HepG2 (cell line): Measurements from ENCODE around the gene CEP104. TPM values are rescaled to one million over a fixed set of nuclear protein-coding genes. Genes with fewer than 3 reads are reported as not detected.

Source experiments
- ARID2 ChIP-seq: sonication (generic); formaldehyde crosslinking; IDR thresholded peaks from 2 replicates; pipeline ENCODE4 v1.8.1; 2022; ENCODE audit warnings: mild to moderate bottlenecking, missing genetic modification reagents, borderline replicate concordance
- DDIT3 ChIP-seq: sonication (generic); formaldehyde crosslinking; IDR thresholded peaks from 2 replicates; pipeline ENCODE4 v1.4.0; 2020; ENCODE audit warnings: mild to moderate bottlenecking, missing genetic modification reagents
- FLYWCH1 ChIP-seq: sonication (generic); formaldehyde crosslinking; IDR thresholded peaks from 2 replicates; pipeline ENCODE4 v1.8.1; 2023; ENCODE audit warnings: mild to moderate bottlenecking, missing genetic modification reagents
- FOXJ3 ChIP-seq: sonication (generic); formaldehyde crosslinking; IDR thresholded peaks from 2 replicates; pipeline ENCODE4 v1.4.0; 2020; ENCODE audit warnings: missing genetic modification reagents, mild to moderate bottlenecking, borderline replicate concordance
- FOXM1 ChIP-seq: sonication (generic); formaldehyde crosslinking; IDR thresholded peaks from 2 replicates; pipeline ENCODE4 v1.5.0; 2020; ENCODE audit warnings: missing genetic modification reagents
- GATAD1 ChIP-seq: IDR thresholded peaks from 2 replicates; pipeline ENCODE4 v1.6.1; 2016; ENCODE audit warnings: missing genetic modification reagents, missing compliant biosample characterization
- HMGXB4 ChIP-seq, 2 experiments: sonication (generic) in 1 of 2; formaldehyde crosslinking in 1 of 2; IDR thresholded peaks; 2 replicates each; pipeline versions ENCODE4 v1.4.0 to v1.6.1; 2018 to 2020; ENCODE audit warnings: missing genetic modification reagents in 2 of 2, borderline replicate concordance in 1 of 2, low read depth in 1 of 2, mild to moderate bottlenecking in 1 of 2, missing biosample characterization in 1 of 2
- HOXA7 ChIP-seq: sonication (generic); formaldehyde crosslinking; IDR thresholded peaks from 2 replicates; pipeline ENCODE4 v1.8.1; 2022; ENCODE audit warnings: mild to moderate bottlenecking, missing genetic modification reagents, moderate library complexity
- KLF9 ChIP-seq: IDR thresholded peaks from 2 replicates; pipeline ENCODE4 v1.6.1; 2016; ENCODE audit warnings: low read depth
- MTA3 ChIP-seq: sonication (generic); formaldehyde crosslinking; IDR thresholded peaks from 2 replicates; pipeline ENCODE4 v1.4.0; 2020; ENCODE audit warnings: missing genetic modification reagents
- NBN ChIP-seq: fragments of 450-650 bp; conservative IDR thresholded peaks from 2 replicates; pipeline ENCODE4 v1.6.1; 2017
- NONO ChIP-seq, 2 experiments: fragments of 450-650 bp in 1 of 2; sonication (generic) in 1 of 2; formaldehyde crosslinking in 1 of 2; IDR thresholded peaks in 1 of 2; conservative IDR thresholded peaks in 1 of 2; 2 replicates each; pipeline versions ENCODE4 v1.6.1 to v1.8.0; 2017 to 2022; ENCODE audit warnings: mild to moderate bottlenecking in 1 of 2, missing genetic modification reagents in 1 of 2, moderate library complexity in 1 of 2
- NR2F6 ChIP-seq, 2 experiments: IDR thresholded peaks; 2 replicates each; pipeline ENCODE4 v1.6.1; 2016; ENCODE audit warnings: antibody characterized with exemption in 1 of 2, mild to moderate bottlenecking in 1 of 2
- PHF20 ChIP-seq: sonication (generic); formaldehyde crosslinking; IDR thresholded peaks from 2 replicates; pipeline ENCODE4 v1.5.0; 2020; ENCODE audit warnings: mild to moderate bottlenecking, missing genetic modification reagents
- PHF8 ChIP-seq: sonication (generic); formaldehyde crosslinking; IDR thresholded peaks from 2 replicates; pipeline ENCODE4 v1.5.0; 2020; ENCODE audit warnings: missing genetic modification reagents
- RAD21 ChIP-seq: fragments of 450-650 bp; formaldehyde crosslinking; IDR thresholded peaks from 2 replicates; pipeline ENCODE4 v1.5.0; 2020; ENCODE audit warnings: mild to moderate bottlenecking
- REPIN1 ChIP-seq: sonication (generic); formaldehyde crosslinking; IDR thresholded peaks from 2 replicates; pipeline ENCODE4 v1.8.0; 2022; ENCODE audit warnings: missing genetic modification reagents, low read depth, mild to moderate bottlenecking, borderline replicate concordance
- RXRA ChIP-seq: sonication (generic); formaldehyde crosslinking; IDR thresholded peaks from 2 replicates; pipeline ENCODE4 v1.5.1; 2020; ENCODE audit warnings: missing genetic modification reagents
- SSRP1 ChIP-seq: IDR thresholded peaks from 2 replicates; pipeline ENCODE4 v1.6.1; 2016; ENCODE audit warnings: control low read depth
- TMF1 ChIP-seq: sonication (generic); formaldehyde crosslinking; IDR thresholded peaks from 2 replicates; pipeline ENCODE4 v1.8.1; 2022; ENCODE audit warnings: low read depth, missing genetic modification reagents
- U2AF1 ChIP-seq: fragments of 200-400 bp; formaldehyde crosslinking; optimal IDR thresholded peaks from 2 replicates; pipeline ENCODE3; 2017; ENCODE audit warnings: mild to moderate bottlenecking, low read depth, low read length
- ZBTB8A ChIP-seq: sonication (generic); formaldehyde crosslinking; IDR thresholded peaks from 2 replicates; pipeline ENCODE4 v1.4.0; 2020; ENCODE audit warnings: mild to moderate bottlenecking, low read depth, missing genetic modification reagents, borderline replicate concordance
- ZFP36 ChIP-seq: fragments of 150-350 bp; IDR thresholded peaks from 2 replicates; pipeline ENCODE4 v1.6.1; 2018; ENCODE audit warnings: borderline replicate concordance, low read length, low read depth; ENCODE audit not compliant: partially characterized antibody
- ZNF17 ChIP-seq: sonication (generic); formaldehyde crosslinking; IDR thresholded peaks from 2 replicates; pipeline ENCODE4 v1.5.0; 2020; ENCODE audit warnings: mild to moderate bottlenecking, missing genetic modification reagents
- ZNF225 ChIP-seq: sonication (generic); formaldehyde crosslinking; IDR thresholded peaks from 2 replicates; pipeline ENCODE4 v1.4.0; 2020; ENCODE audit warnings: mild to moderate bottlenecking, missing genetic modification reagents
- ZNF343 ChIP-seq: sonication (generic); formaldehyde crosslinking; IDR thresholded peaks from 2 replicates; pipeline ENCODE4 v1.4.0; 2020; ENCODE audit warnings: mild to moderate bottlenecking, missing genetic modification reagents
- ZNF432 ChIP-seq: sonication (generic); formaldehyde crosslinking; IDR thresholded peaks from 2 replicates; pipeline ENCODE4 v1.5.0; 2020; ENCODE audit warnings: missing genetic modification reagents, mild to moderate bottlenecking, borderline replicate concordance
- ZNF543 ChIP-seq: sonication (generic); formaldehyde crosslinking; IDR thresholded peaks from 2 replicates; pipeline ENCODE4 v1.4.0; 2020; ENCODE audit warnings: mild to moderate bottlenecking, missing genetic modification reagents
- ZNF720 ChIP-seq: sonication (generic); formaldehyde crosslinking; IDR thresholded peaks from 2 replicates; pipeline ENCODE4 v1.4.0; 2020; ENCODE audit warnings: missing genetic modification reagents
- ZNF768 ChIP-seq: sonication (generic); formaldehyde crosslinking; IDR thresholded peaks from 2 replicates; pipeline ENCODE4 v1.4.0; 2020; ENCODE audit warnings: missing genetic modification reagents
- polyA plus RNA-seq, 8 experiments: library from polyadenylated mRNA; depleted of rRNA in 3 of 8; stranded (reverse) in 7 of 8; unstranded in 1 of 8; fragments of >200 nt; fragmentation: Illumina TruSeq in 4 of 8; extraction: Trizol in 4 of 8; gene quantifications; 2 replicates each; pipeline versions ENCODE4 v1.2.1 to v1.2.3, GENCODE V29; 2011 to 2016; ENCODE audit warnings: low read depth in 4 of 8, missing spikeins in 1 of 8, mixed read lengths in 1 of 8; ENCODE audit not compliant: insufficient read depth in 1 of 8
- total RNA-seq, 5 experiments: library from RNA; depleted of rRNA; stranded (reverse); fragments of >200 nt; fragmentation: Illumina TruSeq; extraction: Trizol; gene quantifications; 2 replicates each; pipeline ENCODE4 v1.2.3, GENCODE V29; 2016; ENCODE audit warnings: low read depth in 1 of 5

The CEP104 gene
- total and polyA plus RNA-seq, 2 of the 13 experiments (the other 11 are each of a cell fraction or from before 2014, with no cell fraction given), result 20.4 to 30.1 TPM

GRCh38 chr1:3856923-3857790 is at the start of gene CEP104, which contains the start of gene DFFB (continued):
- TF ChIP-seq FOXM1 (CRISPR knock-in tag) (no peak), NONO (IDR thresholded peaks at IDR 0.05) (no peak), NONO (CRISPR knock-in tag; conservative IDR thresholded peaks at IDR 0.05) (peak; percentile 52), ZNF17 (no peak), PHF20 (peak; percentile 80), NR2F6 (IDR thresholded peaks at IDR 0.05) (no peak), NR2F6 (CRISPR knock-in tag; IDR thresholded peaks at IDR 0.05) (peak; percentile 22; the same call in 1 of the 2 replicates), FOXJ3 (CRISPR knock-in tag) (peak; percentile 35; the same call in 1 of the 2 replicates), ZNF720 (CRISPR knock-in tag) (no peak), HOXA7 (CRISPR knock-in tag) (no peak), ZNF343 (CRISPR knock-in tag) (0 out of 2 replicates have a peak, but pooled peaks have one; percentile 35), FLYWCH1 (no peak), ZNF543 (CRISPR knock-in tag) (peak; percentile 80), RAD21 (CRISPR knock-in tag) (peak; percentile 75; the same call in 1 of the 2 replicates), HMGXB4 (CRISPR knock-in tag; IDR thresholded peaks at IDR 0.05; ENCODE audit: borderline replicate concordance in 1 of 2, low read depth in 1 of 2) (peak; percentile 71 to 82), REPIN1 (no peak; the same call in 1 of the 2 replicates), TMF1 (0 out of 2 replicates have a peak, but pooled peaks have one; percentile 39), ARID2 (CRISPR knock-in tag) (0 out of 2 replicates have a peak, but pooled peaks have one; percentile 31), ZNF768 (CRISPR knock-in tag) (peak; percentile 53; the same call in 1 of the 2 replicates), GATAD1 (CRISPR knock-in tag) (peak; percentile 91), ZNF225 (CRISPR knock-in tag) (peak; percentile 34; the same call in 1 of the 2 replicates), ZNF432 (no peak), MTA3 (CRISPR knock-in tag) (no peak), DDIT3 (CRISPR knock-in tag) (no peak), RXRA (CRISPR knock-in tag) (peak; percentile 37; the same call in 1 of the 2 replicates), NBN (no peak), SSRP1 (0 out of 2 replicates have a peak, but pooled peaks have one; percentile 33), PHF8 (CRISPR knock-in tag) (peak; percentile 92), U2AF1 (no peak), ZFP36 (no peak), KLF9 (CRISPR knock-in tag) (no peak), ZBTB8A (CRISPR knock-in tag) (no peak)
